Measurements from ENCODE around the gene C4BPB. TPM values are rescaled to one million over a fixed set of nuclear protein-coding genes. Genes with fewer than 3 reads are reported as not detected.
A peak's percentile ranks its signal among the peaks of the same experiment; 100 is the strongest.

Gene C4BPB
- total RNA-seq, 2 donors from 2014 or later = not detected

GRCh38 chr1:207085887-207086286 lies 2.8 kb upstream of the C4BPB start:
- H3K4me3 ChIP-seq (ENCODE audit: low read length) = no peak overlapping the region
- H3K27ac ChIP-seq (ENCODE audit: low read depth, low read length) = no peak overlapping the region
- H3K9ac ChIP-seq (ENCODE audit: extremely low read depth, low read length, poor library complexity, severe bottlenecking) = no peak overlapping the region
- H3K36me3 ChIP-seq (ENCODE audit: control insufficient read depth, insufficient read depth, low read length) = no peaks in the 10 kb centered on the region
- Mint-ChIP-seq H3K9me3 (no peaks in the 10 kb centered on the region), H3K27me3 (ENCODE audit: insufficient read depth) (no peaks in the 10 kb centered on the region), H3K4me3 (no peak overlapping the region), H3K36me3 (ENCODE audit: low read depth) (no peaks in the 10 kb centered on the region), H3K4me1 (peaks cover 12% of the 10 kb centered on the region), H3K27ac (no peak overlapping the region)
- no peaks in the 10 kb centered on the region for H3K27me3 ChIP-seq (ENCODE audit: control insufficient read depth, insufficient read depth, low read length, poor library complexity, severe bottlenecking)
- no peak for TF ChIP-seq CTCF (conservative IDR thresholded peaks at IDR 0.05)
- DNase-seq = peak; percentile 53
- H3K9me3 ChIP-seq (ENCODE audit: control insufficient read depth, low read length) = no peaks in the 10 kb centered on the region
- WGBS, 2 experiments (ENCODE audit: insufficient coverage in 1 of 2, insufficient read length in 1 of 2) = 36% methylated on average over 2 of the region's 3 CpGs; no CpG with 5 or more reads in 1 of the 2 experiments
- no peaks in the 10 kb centered on the region for H3K4me1 ChIP-seq (ENCODE audit: control insufficient read depth, insufficient read depth, low read length)

GRCh38 chr1:207088161-207088560 lies 499 bp upstream of the C4BPB start:
- no peak for TF ChIP-seq CTCF (conservative IDR thresholded peaks at IDR 0.05)
- H3K4me1 ChIP-seq (ENCODE audit: control insufficient read depth, insufficient read depth, low read length) = no peaks in the 10 kb centered on the region

GRCh38 chr1:207089627-207090355 lies 1.1 kb downstream of the C4BPB start:
- H3K27me3 Mint-ChIP-seq (ENCODE audit: insufficient read depth) = no peaks in the 10 kb centered on the region
- Histone ChIP-seq H3K4me3 (ENCODE audit: low read length) (no peak overlapping the region), H3K9me3 (ENCODE audit: control insufficient read depth, low read length) (no peaks in the 10 kb centered on the region), H3K36me3 (ENCODE audit: control insufficient read depth, insufficient read depth, low read length) (no peaks in the 10 kb centered on the region), H3K9ac (ENCODE audit: extremely low read depth, low read length, poor library complexity, severe bottlenecking) (no peak overlapping the region), H3K27ac (ENCODE audit: low read depth, low read length) (no peak overlapping the region), H3K4me1 (ENCODE audit: control insufficient read depth, insufficient read depth, low read length) (no peaks in the 10 kb centered on the region), H3K27me3 (ENCODE audit: control insufficient read depth, insufficient read depth, low read length, poor library complexity, severe bottlenecking) (no peaks in the 10 kb centered on the region)
- H3K36me3 Mint-ChIP-seq (ENCODE audit: low read depth) = no peaks in the 10 kb centered on the region
- no peaks in the 10 kb centered on the region for H3K9me3 Mint-ChIP-seq
- H3K27ac Mint-ChIP-seq = no peak overlapping the region
- H3K4me1 Mint-ChIP-seq = peaks cover 6% of the 10 kb centered on the region
- WGBS, 2 experiments (ENCODE audit: insufficient coverage in 1 of 2, insufficient read length in 1 of 2) = 94 to 96% methylated on average over 15 to 17 of the region's 17 CpGs
- H3K4me3 Mint-ChIP-seq = no peak overlapping the region
- TF ChIP-seq CTCF (conservative IDR thresholded peaks at IDR 0.05) = no peak
- DNase-seq = no peak

More at GRCh38 chr1:207088161-207088560, 499 bp upstream of the C4BPB start:
- Mint-ChIP-seq H3K27ac (no peak overlapping the region), H3K4me1 (peaks cover 12% of the 10 kb centered on the region), H3K4me3 (no peak overlapping the region), H3K9me3 (no peaks in the 10 kb centered on the region), H3K36me3 (ENCODE audit: low read depth) (no peaks in the 10 kb centered on the region), H3K27me3 (ENCODE audit: insufficient read depth) (no peaks in the 10 kb centered on the region)
- no peak overlapping the region for H3K27ac ChIP-seq (ENCODE audit: low read depth, low read length)
- no peak for DNase-seq
- 92% methylated on average over 2 of the region's 2 CpGs; no CpG with 5 or more reads in 1 of the 2 experiments for WGBS, 2 experiments (ENCODE audit: insufficient coverage in 1 of 2, insufficient read length in 1 of 2)
- H3K4me3 ChIP-seq (ENCODE audit: low read length) = no peak overlapping the region
- H3K27me3 ChIP-seq (ENCODE audit: control insufficient read depth, insufficient read depth, low read length, poor library complexity, severe bottlenecking) = no peaks in the 10 kb centered on the region
- H3K36me3 ChIP-seq (ENCODE audit: control insufficient read depth, insufficient read depth, low read length) = no peaks in the 10 kb centered on the region
- no peaks in the 10 kb centered on the region for H3K9me3 ChIP-seq (ENCODE audit: control insufficient read depth, low read length)
- no peak overlapping the region for H3K9ac ChIP-seq (ENCODE audit: extremely low read depth, low read length, poor library complexity, severe bottlenecking)

Data from endodermal cell (in vitro differentiated cells).